Measurements from ENCODE around the gene C11orf98. TPM values are rescaled to one million over a fixed set of nuclear protein-coding genes. Genes with fewer than 3 reads are reported as not detected.
"Not testable (repeated sequence)": the region's sequence is repeated elsewhere in the genome, so short reads cannot be mapped to it uniquely, and the experiment has no call there.

Gene C11orf98
- total RNA-seq, 2 donors from 2014 or later: 125 to 140 TPM

DNA sequence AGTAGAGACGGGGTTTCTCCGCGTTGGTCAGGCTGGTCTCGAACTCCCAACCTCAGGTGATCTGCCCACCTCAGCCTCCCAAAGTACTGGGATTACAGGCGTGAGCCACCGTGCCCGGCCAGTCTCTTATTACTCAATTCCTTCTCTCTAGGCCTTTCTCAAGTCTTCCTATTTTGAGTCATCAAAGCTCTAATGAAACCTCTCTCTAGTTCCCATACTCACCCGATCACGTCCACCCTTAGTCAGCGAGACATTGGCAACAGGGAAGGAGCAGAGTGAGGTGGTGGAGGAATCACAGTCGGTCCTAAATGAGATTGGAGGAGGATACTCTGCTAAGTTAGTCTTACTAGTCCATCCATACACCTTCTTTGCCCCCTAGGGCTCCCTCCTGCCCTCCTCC, 37.2 kb upstream of the C11orf98 start:
- Mint-ChIP-seq H3K36me3 (ENCODE audit: low read depth) (peaks cover 44% of the 10 kb centered on the region), H3K27ac (no peak overlapping the region)
- WGBS, 2 experiments (ENCODE audit: insufficient coverage in 1 of 2, insufficient read length in 1 of 2): 84 to 96% methylated on average over 5 to 11 of the region's 11 CpGs

GRCh38 chr11:62694455-62695167, 29.6 kb upstream of the C11orf98 start:
- TF ChIP-seq CTCF (conservative IDR thresholded peaks at IDR 0.05): peak; percentile 92
- Mint-ChIP-seq H3K4me3 (no peak overlapping the region), H3K9me3 (no peaks in the 10 kb centered on the region), H3K27me3 (ENCODE audit: insufficient read depth) (no peaks in the 10 kb centered on the region), H3K27ac (peak overlapping the region; percentile 76), H3K36me3 (ENCODE audit: low read depth) (peaks cover 54% of the 10 kb centered on the region), H3K4me1 (no peaks in the 10 kb centered on the region)
- H3K9ac ChIP-seq (ENCODE audit: extremely low read depth, low read length, poor library complexity, severe bottlenecking): no peak overlapping the region
- H3K36me3 ChIP-seq (ENCODE audit: control insufficient read depth, insufficient read depth, low read length): peaks cover 46% of the 10 kb centered on the region
- no peak overlapping the region for H3K27ac ChIP-seq (ENCODE audit: low read depth, low read length)
- no peak overlapping the region for H3K4me3 ChIP-seq (ENCODE audit: low read length)
- peak; percentile 93 for DNase-seq
- no peaks in the 10 kb centered on the region for H3K4me1 ChIP-seq (ENCODE audit: control insufficient read depth, insufficient read depth, low read length)
- WGBS, 2 experiments (ENCODE audit: insufficient coverage in 1 of 2, insufficient read length in 1 of 2): 81 to 82% methylated on average over 12 to 14 of the region's 14 CpGs
- H3K27me3 ChIP-seq (ENCODE audit: control insufficient read depth, insufficient read depth, low read length, poor library complexity, severe bottlenecking): no peaks in the 10 kb centered on the region
- H3K9me3 ChIP-seq (ENCODE audit: control insufficient read depth, low read length): no peaks in the 10 kb centered on the region

More for the DNA sequence above, 37.2 kb upstream of the C11orf98 start:
- Mint-ChIP-seq H3K4me1 (peaks cover 15% of the 10 kb centered on the region), H3K27me3 (ENCODE audit: insufficient read depth) (no peaks in the 10 kb centered on the region), H3K9me3 (no peaks in the 10 kb centered on the region), H3K4me3 (no peak overlapping the region)
- no peak overlapping the region for H3K4me3 ChIP-seq (ENCODE audit: low read length)
- no peak overlapping the region for H3K27ac ChIP-seq (ENCODE audit: low read depth, low read length)
- H3K27me3 ChIP-seq (ENCODE audit: control insufficient read depth, insufficient read depth, low read length, poor library complexity, severe bottlenecking): no peaks in the 10 kb centered on the region
- no peaks in the 10 kb centered on the region for H3K9me3 ChIP-seq (ENCODE audit: control insufficient read depth, low read length)
- H3K36me3 ChIP-seq (ENCODE audit: control insufficient read depth, insufficient read depth, low read length): peaks cover 51% of the 10 kb centered on the region
- peaks cover 13% of the 10 kb centered on the region for H3K4me1 ChIP-seq (ENCODE audit: control insufficient read depth, insufficient read depth, low read length)
- DNase-seq: no peak
- H3K9ac ChIP-seq (ENCODE audit: extremely low read depth, low read length, poor library complexity, severe bottlenecking): no peak overlapping the region
- no peak for TF ChIP-seq CTCF (conservative IDR thresholded peaks at IDR 0.05)

DNA sequence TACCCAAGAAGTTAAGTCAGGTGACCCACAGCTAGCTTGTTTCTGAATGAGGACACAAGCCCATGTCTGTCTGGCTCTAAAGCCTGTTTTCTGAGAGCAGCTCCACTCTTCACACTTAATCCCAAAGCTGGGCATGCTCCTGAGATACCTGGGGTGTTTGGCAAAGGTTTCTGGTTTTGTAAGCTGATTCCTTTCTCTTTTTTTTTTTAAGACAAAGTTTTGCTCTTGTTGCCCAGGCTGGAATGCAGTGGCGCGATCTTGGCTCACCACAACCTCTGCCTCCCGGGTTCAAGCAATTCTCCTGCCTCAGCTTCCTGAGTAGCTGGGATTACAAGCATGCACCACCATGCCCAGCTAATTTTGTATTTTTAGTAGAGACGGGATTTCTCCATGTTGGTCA, 28.6 kb upstream of the C11orf98 start:
- not testable (repeated sequence) for H3K27ac Mint-ChIP-seq; H3K4me3 Mint-ChIP-seq; DNase-seq; H3K4me3 ChIP-seq (ENCODE audit: low read length); H3K9me3 ChIP-seq (ENCODE audit: control insufficient read depth, low read length); H3K4me1 Mint-ChIP-seq; H3K9ac ChIP-seq (ENCODE audit: extremely low read depth, low read length, poor library complexity, severe bottlenecking); H3K9me3 Mint-ChIP-seq; H3K27me3 ChIP-seq (ENCODE audit: control insufficient read depth, insufficient read depth, low read length, poor library complexity, severe bottlenecking); H3K27ac ChIP-seq (ENCODE audit: low read depth, low read length); H3K4me1 ChIP-seq (ENCODE audit: control insufficient read depth, insufficient read depth, low read length); H3K27me3 Mint-ChIP-seq (ENCODE audit: insufficient read depth)
- peaks cover 42% of the 10 kb centered on the region for H3K36me3 ChIP-seq (ENCODE audit: control insufficient read depth, insufficient read depth, low read length)
- H3K36me3 Mint-ChIP-seq (ENCODE audit: low read depth): peaks cover 50% of the 10 kb centered on the region
- WGBS, 2 experiments (ENCODE audit: insufficient coverage in 1 of 2, insufficient read length in 1 of 2): 97% methylated on average over 1 of the region's 4 CpGs; no CpG with 5 or more reads in 1 of the 2 experiments

Measured in endodermal cell (in vitro differentiated cells).